HG02763 (cell line): Measurements from ENCODE around the gene DIDO1.
"Not testable (repeated sequence)": the region's sequence is repeated elsewhere in the genome, so short reads cannot be mapped to it uniquely, and the experiment has no call there.

Experiments
- ATAC-seq: cut with Tn5 transposase; IDR thresholded peaks from one replicate; pipeline ENCODE4 v1.9.1; 2021; ENCODE audit warnings: mild to moderate bottlenecking, moderate library complexity; ENCODE audit not compliant: unreplicated experiment

DIDO1 gene

DNA sequence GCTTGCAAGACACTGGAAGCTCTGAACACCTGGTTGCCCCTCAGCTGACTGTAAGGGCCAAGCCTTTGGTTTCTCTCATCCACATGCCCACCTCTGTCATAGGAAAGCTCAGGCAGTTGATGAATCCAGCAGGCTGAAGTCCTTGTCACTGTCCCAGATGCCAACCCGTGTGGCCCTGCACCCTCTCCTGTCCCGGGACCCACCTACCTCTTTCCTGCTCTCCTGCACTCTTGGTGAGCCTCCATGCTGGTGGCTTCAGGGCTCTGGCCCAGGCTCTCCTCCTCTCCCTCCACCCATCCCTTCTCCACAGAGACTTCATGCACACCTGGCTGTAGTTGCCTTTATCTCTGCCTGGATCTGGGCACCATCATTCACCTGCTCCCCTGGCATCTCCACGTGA lies 7.7 kb upstream of the DIDO1 start:
- no peak for ATAC-seq

- ATAC-seq, result no peak
Observed at GRCh38 chr20:62931464-62931863, 5.2 kb upstream of the DIDO1 start.

DNA sequence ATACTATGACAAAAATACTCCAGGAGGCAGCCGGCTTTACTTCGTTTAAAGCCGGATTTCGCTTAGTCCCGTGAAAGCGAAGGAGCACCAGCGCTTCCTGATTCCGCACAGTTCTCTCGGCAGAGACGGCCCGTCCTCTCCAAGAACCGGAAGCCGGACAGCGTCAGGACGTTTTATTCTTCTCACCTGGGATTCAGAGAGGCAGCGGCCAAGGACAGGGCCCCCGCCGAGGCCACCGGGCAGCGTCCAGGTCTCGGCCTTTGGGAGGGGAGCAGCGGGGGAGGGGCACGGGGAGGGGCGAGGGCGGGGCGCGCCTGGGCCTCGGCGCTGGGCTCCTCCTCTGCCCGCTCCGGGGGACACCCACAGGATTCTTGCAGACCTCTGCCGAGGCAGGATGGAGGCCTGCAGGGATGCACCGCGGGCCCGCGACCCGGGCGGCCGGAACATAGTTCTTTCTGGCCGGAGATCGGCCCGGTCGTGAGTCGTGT lies 2.8 kb upstream of the DIDO1 start:
- ATAC-seq, result no peak

GRCh38 chr20:62928246-62928939 lies 2.1 kb upstream of the DIDO1 start:
- ATAC-seq, result no peak

- ATAC-seq, result no peak
Observed at GRCh38 chr20:62927128-62927705, 912 bp upstream of the DIDO1 start.

DNA sequence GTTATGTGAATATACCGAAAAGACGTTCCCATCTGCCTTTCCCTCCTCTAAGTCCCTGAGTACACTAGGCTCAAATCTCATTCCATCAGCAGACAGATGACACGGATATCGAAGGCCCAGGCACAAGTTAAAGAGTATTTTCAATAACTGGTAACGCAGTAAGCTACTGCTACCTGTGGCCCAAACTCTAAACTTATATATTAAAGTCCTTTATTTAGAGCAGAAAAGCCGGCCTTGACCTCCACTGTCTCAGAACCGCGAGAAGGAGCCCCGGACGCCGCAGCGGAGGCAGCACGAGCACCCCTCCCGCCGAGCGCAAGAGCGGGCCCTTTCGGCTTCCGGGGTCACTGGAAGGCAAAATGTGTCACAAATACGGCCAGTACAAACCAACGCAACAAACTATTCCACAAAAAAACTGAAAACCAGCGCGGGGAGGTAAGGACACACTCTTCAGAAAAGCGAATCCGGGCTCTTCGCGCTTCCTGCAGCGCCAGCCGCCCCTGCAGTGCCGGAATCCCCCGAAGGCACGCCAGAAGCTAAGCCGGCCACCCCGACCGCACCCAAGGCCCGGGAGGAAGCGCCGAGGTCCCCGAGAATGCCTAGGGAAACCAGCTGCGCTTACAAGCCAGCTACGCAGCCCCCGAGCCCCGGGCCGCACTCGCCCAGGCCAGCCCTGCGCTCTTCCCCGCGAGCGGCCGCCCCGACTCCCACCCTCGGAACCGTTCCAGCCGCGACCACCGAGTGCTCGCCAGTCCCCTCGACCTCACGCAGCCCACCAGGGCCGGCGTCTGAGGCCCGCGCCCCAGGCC lies 681 bp downstream of the DIDO1 start:
- peak; percentile 10 for ATAC-seq

DNA sequence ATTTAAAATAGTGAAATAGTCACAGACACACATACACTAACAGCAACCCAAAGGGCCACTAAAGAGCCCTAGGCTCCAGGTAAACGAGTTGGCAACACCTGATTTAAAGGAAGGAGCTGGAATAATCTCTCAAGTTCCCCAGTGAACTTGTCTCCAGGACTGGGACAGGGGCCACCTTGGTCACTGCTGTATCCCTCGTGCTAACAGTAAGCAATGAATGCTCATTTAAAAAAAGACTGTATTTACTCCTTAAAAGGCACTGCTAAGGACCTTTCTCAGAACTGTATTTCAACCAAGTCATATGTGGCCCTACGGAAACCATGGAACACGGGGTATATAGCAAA lies 1.3 kb downstream of the DIDO1 start:
- no peak for ATAC-seq

GRCh38 chr20:62924442-62925075 lies 1.7 kb downstream of the DIDO1 start:
- ATAC-seq, result no peak

DNA sequence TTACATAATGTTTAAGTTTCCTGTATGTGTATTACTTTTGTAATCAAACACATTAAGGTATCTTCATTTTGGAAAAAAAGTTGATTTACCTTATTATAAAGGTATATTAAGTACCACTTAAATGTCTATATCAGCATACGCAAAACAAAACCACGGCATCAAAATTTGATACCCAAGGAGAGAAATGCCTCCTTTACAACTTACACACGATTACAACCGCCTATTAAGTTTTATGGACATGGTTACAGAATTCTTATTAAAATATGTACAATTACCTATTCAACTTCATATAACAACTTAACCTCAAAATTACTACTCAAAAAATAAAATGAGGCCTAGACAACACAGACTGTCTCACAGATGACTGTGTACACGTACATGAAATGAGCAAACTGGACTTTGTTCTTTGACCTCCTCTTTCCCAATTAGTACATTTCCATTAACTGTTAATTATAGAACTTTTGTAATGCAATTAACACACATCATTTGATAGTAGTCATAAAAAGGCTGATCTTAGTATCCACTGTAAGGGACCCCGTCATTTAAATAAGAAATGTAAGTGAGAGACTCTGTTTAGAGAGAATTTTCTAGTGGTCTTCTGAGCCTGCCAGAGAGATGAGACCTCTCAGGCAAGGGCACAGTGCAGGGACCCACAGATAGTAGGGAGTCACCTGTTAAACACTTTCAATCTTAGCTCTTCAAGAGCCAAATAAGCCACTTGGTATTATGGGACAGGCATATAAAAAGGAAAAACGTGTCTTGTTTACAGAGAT lies 2.5 kb downstream of the DIDO1 start:
- no peak for ATAC-seq

- not testable (repeated sequence) for ATAC-seq
Observed at GRCh38 chr20:62923059-62923668, 3.1 kb downstream of the DIDO1 start.

- no peak for ATAC-seq
Observed at GRCh38 chr20:62922451-62922921, 3.8 kb downstream of the DIDO1 start.

GRCh38 chr20:62921119-62921687 lies 5.1 kb downstream of the DIDO1 start:
- ATAC-seq, result no peak

GRCh38 chr20:62920039-62920645 lies 6.2 kb downstream of the DIDO1 start:
- no peak for ATAC-seq

GRCh38 chr20:62918831-62919230 lies 7.5 kb downstream of the DIDO1 start:
- ATAC-seq, result no peak

DNA sequence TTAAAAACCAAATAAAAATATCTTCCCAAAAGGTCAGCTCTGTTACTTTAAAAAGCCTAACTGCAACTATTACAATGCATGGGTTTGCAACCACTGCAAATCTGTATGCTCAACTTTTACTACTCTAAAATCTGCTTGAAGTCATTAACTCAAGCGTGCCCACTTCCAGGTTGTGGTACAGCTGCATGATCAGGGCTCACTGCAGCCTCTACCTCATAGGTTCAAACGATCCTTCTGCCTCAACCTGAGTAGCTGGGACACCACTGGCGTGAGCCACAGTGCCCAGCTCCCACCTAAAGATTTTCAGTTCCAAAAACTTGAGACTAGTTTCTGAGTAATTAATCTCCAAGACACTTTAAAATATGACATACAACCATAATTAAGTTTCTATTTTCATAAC lies 8.2 kb downstream of the DIDO1 start:
- no peak for ATAC-seq

DNA sequence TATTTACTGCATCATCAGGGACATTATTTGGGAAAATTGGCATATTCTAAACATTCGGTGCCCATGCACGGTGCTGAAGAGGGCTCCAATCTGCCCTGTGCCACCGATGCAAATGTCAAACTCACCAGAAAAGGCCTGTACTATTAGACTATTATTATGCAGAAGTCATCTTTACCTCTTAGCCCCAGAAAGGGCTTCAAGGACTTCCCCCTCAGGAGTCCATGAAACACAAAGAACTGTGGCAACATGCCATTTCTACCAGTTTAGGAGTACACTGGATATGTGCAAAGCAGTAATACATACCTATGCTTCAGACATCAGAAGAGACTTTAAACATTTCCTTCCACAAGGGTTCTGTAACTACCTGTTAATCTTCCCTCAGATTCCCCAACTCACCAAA lies 8.6 kb downstream of the DIDO1 start:
- no peak for ATAC-seq

DNA sequence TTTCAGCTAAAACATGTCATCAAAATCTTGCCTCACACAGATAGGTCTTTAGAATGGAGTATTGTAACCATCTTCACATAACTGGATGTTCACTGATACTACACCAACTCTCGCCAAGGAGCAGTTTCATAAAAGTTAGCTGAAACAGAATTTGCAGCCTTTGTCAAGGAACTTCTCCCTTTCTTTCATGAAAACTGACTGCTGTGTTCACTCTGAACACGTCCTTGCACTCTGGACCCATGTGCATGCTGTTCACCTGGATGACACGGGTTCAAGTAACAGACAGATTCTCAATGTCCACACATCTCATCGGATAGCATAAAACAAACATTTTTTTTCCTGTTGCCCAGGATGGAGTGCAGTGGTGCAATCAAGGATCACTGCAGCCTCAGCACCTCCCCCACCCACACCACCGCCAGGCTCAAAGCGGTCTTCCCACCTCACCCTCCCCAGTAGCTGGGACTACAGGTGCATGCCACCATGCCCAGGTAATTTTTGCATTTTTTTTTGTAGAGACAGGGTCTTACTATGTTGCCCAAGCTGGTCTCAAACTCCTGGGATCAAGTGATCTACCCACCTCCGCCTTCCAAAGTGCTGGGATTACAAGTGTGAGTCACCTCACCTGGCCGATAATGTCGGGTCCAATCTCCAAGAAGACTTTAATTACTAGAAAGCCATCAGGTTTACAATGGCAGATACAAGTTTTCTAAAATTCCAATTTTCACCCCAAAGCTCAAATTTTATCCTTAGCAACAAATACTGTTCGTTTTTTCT lies 9.4 kb downstream of the DIDO1 start:
- no peak for ATAC-seq

DNA sequence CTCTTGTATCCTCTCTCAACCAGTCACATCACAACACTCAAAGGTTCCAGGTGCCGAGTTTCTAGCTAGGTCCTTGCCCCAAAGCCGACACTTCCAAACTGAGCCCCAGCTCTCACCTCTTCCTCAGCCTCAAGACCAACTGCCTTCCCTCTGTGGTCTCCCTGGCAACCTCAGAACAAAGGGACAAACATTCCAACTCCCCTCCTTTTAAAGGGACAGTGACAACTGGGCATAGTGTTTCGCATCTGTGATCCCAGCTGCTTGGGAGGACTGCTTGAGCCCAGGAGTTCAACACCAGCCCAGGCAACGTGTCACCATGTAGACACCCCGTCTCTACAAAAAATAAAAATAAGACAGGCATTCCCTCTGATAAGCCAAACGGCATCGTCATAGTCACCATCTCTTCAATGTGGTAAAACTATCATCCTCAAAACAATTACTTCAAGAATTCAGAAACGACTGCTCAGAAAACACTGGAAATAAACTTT lies 11.3 kb downstream of the DIDO1 start:
- ATAC-seq, result no peak

DNA sequence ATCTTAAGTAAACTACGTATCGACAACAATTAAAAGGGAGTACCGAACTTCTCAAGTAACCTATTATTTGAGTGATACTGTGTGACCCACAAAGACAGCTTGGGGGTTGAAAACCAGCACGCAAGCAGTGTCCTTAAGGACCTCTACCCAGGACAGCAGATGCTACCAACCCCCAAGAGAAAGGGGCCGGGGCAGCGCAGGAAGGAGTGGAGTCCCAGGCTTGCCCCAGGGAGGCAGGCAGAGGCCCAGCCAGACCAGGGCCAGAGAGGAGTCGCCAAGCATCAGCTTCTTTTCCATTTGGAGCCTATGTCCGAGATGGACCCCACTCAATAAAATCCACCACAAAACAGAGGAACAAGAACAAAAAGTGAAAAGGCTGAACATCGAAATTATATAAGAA lies 11.9 kb downstream of the DIDO1 start:
- ATAC-seq, result no peak
